Measurements from ENCODE around the gene SYCP2.

SYCP2 gene, protein sequence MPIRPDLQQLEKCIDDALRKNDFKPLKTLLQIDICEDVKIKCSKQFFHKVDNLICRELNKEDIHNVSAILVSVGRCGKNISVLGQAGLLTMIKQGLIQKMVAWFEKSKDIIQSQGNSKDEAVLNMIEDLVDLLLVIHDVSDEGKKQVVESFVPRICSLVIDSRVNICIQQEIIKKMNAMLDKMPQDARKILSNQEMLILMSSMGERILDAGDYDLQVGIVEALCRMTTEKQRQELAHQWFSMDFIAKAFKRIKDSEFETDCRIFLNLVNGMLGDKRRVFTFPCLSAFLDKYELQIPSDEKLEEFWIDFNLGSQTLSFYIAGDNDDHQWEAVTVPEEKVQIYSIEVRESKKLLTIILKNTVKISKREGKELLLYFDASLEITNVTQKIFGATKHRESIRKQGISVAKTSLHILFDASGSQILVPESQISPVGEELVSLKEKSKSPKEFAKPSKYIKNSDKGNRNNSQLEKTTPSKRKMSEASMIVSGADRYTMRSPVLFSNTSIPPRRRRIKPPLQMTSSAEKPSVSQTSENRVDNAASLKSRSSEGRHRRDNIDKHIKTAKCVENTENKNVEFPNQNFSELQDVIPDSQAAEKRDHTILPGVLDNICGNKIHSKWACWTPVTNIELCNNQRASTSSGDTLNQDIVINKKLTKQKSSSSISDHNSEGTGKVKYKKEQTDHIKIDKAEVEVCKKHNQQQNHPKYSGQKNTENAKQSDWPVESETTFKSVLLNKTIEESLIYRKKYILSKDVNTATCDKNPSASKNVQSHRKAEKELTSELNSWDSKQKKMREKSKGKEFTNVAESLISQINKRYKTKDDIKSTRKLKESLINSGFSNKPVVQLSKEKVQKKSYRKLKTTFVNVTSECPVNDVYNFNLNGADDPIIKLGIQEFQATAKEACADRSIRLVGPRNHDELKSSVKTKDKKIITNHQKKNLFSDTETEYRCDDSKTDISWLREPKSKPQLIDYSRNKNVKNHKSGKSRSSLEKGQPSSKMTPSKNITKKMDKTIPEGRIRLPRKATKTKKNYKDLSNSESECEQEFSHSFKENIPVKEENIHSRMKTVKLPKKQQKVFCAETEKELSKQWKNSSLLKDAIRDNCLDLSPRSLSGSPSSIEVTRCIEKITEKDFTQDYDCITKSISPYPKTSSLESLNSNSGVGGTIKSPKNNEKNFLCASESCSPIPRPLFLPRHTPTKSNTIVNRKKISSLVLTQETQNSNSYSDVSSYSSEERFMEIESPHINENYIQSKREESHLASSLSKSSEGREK (N-terminal part only)

DNA sequence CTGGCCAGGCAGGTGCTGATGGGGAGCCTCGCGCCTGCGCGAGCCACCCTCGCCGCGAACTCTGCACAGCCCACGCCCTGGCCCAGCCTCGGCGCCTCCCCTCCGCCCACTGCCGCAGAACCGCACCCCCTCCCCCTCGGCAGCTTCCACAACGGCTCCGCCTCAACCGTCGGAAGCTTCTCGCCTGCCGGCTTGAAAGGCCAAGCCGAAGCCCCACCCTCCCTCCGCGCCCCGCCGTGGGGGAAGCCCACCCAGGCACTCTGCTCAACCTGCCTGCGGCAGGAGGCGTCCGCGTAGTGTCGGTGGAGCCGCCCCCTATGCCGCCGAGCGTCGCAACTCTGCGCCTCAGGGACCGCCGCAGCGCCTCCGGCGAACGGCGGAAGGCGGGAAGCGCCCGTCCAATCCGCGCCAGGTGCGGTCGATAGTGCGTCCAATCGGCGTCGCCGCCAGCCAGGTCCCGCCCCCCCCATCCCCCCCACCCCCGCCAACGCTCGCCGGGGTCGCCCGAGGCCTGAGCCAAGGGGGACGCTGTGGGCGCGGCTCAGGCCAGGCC lies at the start of gene SYCP2:
Gene SYCP2 (minus strand): TSS at position 342 of the 553 bp plus-strand sequence. CDS start 11,224 bp downstream, outside the sequence.
- no peaks in the 10 kb centered on the region for H3K9me3 ChIP-seq (replicated peaks; ENCODE audit: insufficient read depth, low read length)
- no peaks in the 10 kb centered on the region for H3K27me3 ChIP-seq (replicated peaks; ENCODE audit: insufficient read depth, low read length)
- peak within 1 kb of the TSS; percentile 57 for H3K4me3 ChIP-seq (ENCODE audit: low read length)
- H3K27ac ChIP-seq (ENCODE audit: low read length): no peak within 1 kb of the TSS
- DNase-seq: no peak
- H4K20me1 ChIP-seq (ENCODE audit: insufficient read depth, low read length): no peaks in the 10 kb centered on the region
- H3K9ac ChIP-seq (ENCODE audit: low read length): no peak within 1 kb of the TSS; the same call in 1 of the 2 replicates
- H3K9me2 ChIP-seq (replicated peaks; ENCODE audit: insufficient read depth, low read length): no peaks in the 10 kb centered on the region
- peaks cover 17% of the 10 kb centered on the region for H3K4me1 ChIP-seq (ENCODE audit: low read length)
- 0 out of 2 replicates have a peak, but pooled peaks cover 5% of the 10 kb centered on the region for H3F3A ChIP-seq (ENCODE audit: insufficient read depth, low read length)
- peak within 1 kb of the TSS; percentile 49 for H2AFZ ChIP-seq (ENCODE audit: low read length)
- no peaks in the 10 kb centered on the region for H3K79me2 ChIP-seq (ENCODE audit: low read length)
- TF ChIP-seq, protein P1, sequence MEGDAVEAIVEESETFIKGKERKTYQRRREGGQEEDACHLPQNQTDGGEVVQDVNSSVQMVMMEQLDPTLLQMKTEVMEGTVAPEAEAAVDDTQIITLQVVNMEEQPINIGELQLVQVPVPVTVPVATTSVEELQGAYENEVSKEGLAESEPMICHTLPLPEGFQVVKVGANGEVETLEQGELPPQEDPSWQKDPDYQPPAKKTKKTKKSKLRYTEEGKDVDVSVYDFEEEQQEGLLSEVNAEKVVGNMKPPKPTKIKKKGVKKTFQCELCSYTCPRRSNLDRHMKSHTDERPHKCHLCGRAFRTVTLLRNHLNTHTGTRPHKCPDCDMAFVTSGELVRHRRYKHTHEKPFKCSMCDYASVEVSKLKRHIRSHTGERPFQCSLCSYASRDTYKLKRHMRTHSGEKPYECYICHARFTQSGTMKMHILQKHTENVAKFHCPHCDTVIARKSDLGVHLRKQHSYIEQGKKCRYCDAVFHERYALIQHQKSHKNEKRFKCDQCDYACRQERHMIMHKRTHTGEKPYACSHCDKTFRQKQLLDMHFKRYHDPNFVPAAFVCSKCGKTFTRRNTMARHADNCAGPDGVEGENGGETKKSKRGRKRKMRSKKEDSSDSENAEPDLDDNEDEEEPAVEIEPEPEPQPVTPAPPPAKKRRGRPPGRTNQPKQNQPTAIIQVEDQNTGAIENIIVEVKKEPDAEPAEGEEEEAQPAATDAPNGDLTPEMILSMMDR (IDR thresholded peaks at IDR 0.05; ENCODE audit: low read length): no peak
- no peak for TF ChIP-seq EZH2 (optimal IDR thresholded peaks at IDR 0.05; ENCODE audit: low read depth, low read length)
- TF ChIP-seq EZH2phosphoT487 (IDR thresholded peaks at IDR 0.05; ENCODE audit: low read length): no peak
- H3K4me2 ChIP-seq (ENCODE audit: low read depth, low read length): peak within 1 kb of the TSS; percentile 44; the same call in 1 of the 2 replicates
- no peaks in the 10 kb centered on the region for H3K36me3 ChIP-seq (replicated peaks; ENCODE audit: insufficient read depth, low read length)

DNA sequence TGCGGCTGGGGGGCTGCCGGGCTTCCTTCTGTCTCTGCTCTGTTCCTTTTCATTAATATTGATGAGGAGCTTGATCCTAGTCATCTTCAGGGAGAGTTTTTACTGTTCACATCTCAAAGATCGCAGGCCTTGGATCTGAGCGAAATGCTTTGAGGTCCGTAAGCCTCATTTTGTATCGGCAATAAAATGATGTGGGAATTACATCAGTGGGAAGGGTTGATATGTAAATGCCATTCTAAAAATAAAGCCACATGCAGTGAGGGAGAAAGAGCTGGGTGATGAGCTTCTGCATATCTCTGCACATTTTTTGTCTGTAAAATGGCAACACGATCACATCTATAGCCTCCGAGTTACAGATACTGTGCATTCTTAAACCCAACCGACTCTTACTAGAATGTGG lies 49.6 kb upstream of the SYCP2 start:
- TF ChIP-seq EZH2phosphoT487 (IDR thresholded peaks at IDR 0.05; ENCODE audit: low read length) (no peak), EZH2 (optimal IDR thresholded peaks at IDR 0.05; ENCODE audit: low read depth, low read length) (no peak)
- TF ChIP-seq, protein P1 (IDR thresholded peaks at IDR 0.05; ENCODE audit: low read length): no peak
- no peak overlapping the region for H3K4me2 ChIP-seq (ENCODE audit: low read depth, low read length)
- no peak overlapping the region for H2AFZ ChIP-seq (ENCODE audit: low read length)
- H3K4me1 ChIP-seq (ENCODE audit: low read length): no peaks in the 10 kb centered on the region
- no peaks in the 10 kb centered on the region for H3F3A ChIP-seq (ENCODE audit: insufficient read depth, low read length)
- H3K9me3 ChIP-seq (replicated peaks; ENCODE audit: insufficient read depth, low read length): no peaks in the 10 kb centered on the region
- H3K4me3 ChIP-seq (ENCODE audit: low read length): no peak overlapping the region
- H3K9me2 ChIP-seq (replicated peaks; ENCODE audit: insufficient read depth, low read length): no peaks in the 10 kb centered on the region
- H3K36me3 ChIP-seq (replicated peaks; ENCODE audit: insufficient read depth, low read length): no peaks in the 10 kb centered on the region
- H3K27ac ChIP-seq (ENCODE audit: low read length): no peak overlapping the region
- H3K79me2 ChIP-seq (ENCODE audit: low read length): no peaks in the 10 kb centered on the region
- H3K9ac ChIP-seq (ENCODE audit: low read length): no peak overlapping the region
- no peaks in the 10 kb centered on the region for H3K27me3 ChIP-seq (replicated peaks; ENCODE audit: insufficient read depth, low read length)
- no peaks in the 10 kb centered on the region for H4K20me1 ChIP-seq (ENCODE audit: insufficient read depth, low read length)
- DNase-seq: no peak

DNA sequence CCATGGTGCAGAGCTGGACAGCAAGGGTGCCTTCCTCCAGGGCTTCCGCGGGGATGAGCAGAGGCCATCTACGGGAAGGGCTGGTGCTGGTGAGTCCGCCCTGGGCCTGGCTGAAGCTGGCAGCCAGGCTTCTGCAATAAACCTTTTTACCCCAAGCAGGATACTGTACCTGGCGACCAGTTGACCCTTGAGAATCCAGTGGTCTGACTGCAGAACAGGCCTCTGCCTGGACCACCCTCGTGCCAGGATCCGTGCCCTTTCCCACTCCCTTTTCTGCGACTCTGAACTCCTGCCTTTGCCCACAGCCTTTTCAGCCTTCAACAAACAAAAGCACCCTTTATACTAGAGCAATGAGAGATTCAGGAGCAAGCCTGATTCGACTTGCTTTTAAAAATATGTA lies 43.6 kb upstream of the SYCP2 start:
- no peaks in the 10 kb centered on the region for H3K4me1 ChIP-seq (ENCODE audit: low read length)
- no peaks in the 10 kb centered on the region for H4K20me1 ChIP-seq (ENCODE audit: insufficient read depth, low read length)
- H3K9ac ChIP-seq (ENCODE audit: low read length): no peak overlapping the region
- H3K9me3 ChIP-seq (replicated peaks; ENCODE audit: insufficient read depth, low read length): no peaks in the 10 kb centered on the region
- no peak overlapping the region for H3K27ac ChIP-seq (ENCODE audit: low read length)
- no peaks in the 10 kb centered on the region for H3K9me2 ChIP-seq (replicated peaks; ENCODE audit: insufficient read depth, low read length)
- H2AFZ ChIP-seq (ENCODE audit: low read length): no peak overlapping the region
- no peak for DNase-seq
- H3K36me3 ChIP-seq (replicated peaks; ENCODE audit: insufficient read depth, low read length): no peaks in the 10 kb centered on the region
- TF ChIP-seq EZH2 (optimal IDR thresholded peaks at IDR 0.05; ENCODE audit: low read depth, low read length) (no peak), EZH2phosphoT487 (IDR thresholded peaks at IDR 0.05; ENCODE audit: low read length) (no peak)
- TF ChIP-seq, protein P1 (IDR thresholded peaks at IDR 0.05; ENCODE audit: low read length): no peak
- no peak overlapping the region for H3K4me2 ChIP-seq (ENCODE audit: low read depth, low read length)
- no peak overlapping the region for H3K4me3 ChIP-seq (ENCODE audit: low read length)
- no peaks in the 10 kb centered on the region for H3K27me3 ChIP-seq (replicated peaks; ENCODE audit: insufficient read depth, low read length)
- H3K79me2 ChIP-seq (ENCODE audit: low read length): no peaks in the 10 kb centered on the region
- H3F3A ChIP-seq (ENCODE audit: insufficient read depth, low read length): no peaks in the 10 kb centered on the region
